Activated T-helper 9 cell treated with anti-CD3 and anti-CD28 coated beads, Interleukin-2, amount 50 U/mL, for 16 hours (primary cell): ENCODE data around the gene ITGA2B.
"Not testable (repeated sequence)": the region's sequence is repeated elsewhere in the genome, so short reads cannot be mapped to it uniquely, and the experiment has no call there.

Source experiments
- DNase-seq: peaks from one replicate; pipeline ENCODE4 v3.0.0-alpha.2; 2020; ENCODE audit warnings: low read depth

Gene ITGA2B

GRCh38 chr17:44389281-44389680 lies at the start of gene ITGA2B:
Gene ITGA2B, minus strand, starts transcription at chr17:44389649. Its CDS starts 176 bp downstream, at chr17:44389473.
- no peak for DNase-seq

DNA sequence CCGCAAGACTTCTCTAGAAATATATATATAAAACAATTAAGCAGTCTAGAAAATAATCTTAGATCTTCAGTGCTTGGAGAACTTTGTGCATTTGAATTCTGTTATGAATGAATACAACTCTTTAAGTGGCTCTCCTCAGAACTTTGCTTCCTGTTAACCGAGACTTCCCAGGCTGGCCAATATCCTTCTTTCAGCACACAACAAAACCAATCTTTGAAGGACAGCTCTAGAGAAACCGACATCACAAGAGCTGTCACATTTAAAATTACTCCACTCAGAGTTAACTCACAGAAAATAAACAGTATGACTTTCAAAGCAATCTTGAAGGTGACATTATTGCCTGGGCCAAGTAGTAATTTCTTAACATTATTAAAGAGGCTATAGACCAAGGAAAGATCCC lies 49.7 kb upstream of the ITGA2B start:
- no peak for DNase-seq

DNA sequence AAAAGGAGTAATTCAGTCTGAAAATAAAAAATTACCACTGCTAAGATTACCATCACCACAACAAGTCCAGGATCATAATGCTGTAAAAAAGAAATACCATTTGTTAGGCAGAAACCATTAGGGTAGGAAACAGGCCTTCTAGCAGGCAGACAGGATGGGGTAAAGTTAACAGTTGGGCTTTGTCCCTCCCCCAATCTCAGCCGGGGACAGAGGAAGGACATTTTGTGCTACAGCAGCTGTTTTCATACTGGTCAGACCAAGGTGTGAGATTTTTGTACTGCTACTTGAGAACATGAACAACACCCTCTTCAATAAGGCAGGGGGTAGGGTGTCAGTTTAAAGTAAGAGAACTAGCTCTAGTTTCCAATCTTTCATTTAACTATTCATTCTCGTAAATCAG lies 49.2 kb upstream of the ITGA2B start:
- no peak for DNase-seq

GRCh38 chr17:44436336-44436735 lies 46.9 kb upstream of the ITGA2B start:
- DNase-seq = no peak

GRCh38 chr17:44432254-44433157 lies 43.1 kb upstream of the ITGA2B start:
- no peak for DNase-seq

- no peak for DNase-seq
Observed at GRCh38 chr17:44424828-44425461, 35.5 kb upstream of the ITGA2B start.

DNA sequence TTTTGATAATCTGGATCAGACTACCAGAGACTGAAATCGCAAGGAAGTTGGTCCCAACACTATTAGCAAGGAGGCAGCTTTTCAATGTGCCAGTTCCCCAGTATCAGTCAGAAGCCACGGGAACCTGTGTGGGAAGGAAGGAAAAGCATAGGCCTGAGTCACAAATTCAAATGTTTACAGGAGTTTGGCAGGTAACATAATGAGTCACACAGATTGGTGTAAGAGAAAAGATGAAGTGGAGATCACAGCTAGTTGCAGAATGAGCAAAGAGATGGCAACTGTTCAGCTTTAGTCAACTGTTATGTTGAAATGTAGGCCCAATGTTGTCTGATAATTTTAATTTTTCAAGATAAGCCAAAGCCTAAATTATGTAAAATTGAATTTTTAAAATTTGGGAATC lies 28.1 kb upstream of the ITGA2B start:
- DNase-seq = no peak

DNA sequence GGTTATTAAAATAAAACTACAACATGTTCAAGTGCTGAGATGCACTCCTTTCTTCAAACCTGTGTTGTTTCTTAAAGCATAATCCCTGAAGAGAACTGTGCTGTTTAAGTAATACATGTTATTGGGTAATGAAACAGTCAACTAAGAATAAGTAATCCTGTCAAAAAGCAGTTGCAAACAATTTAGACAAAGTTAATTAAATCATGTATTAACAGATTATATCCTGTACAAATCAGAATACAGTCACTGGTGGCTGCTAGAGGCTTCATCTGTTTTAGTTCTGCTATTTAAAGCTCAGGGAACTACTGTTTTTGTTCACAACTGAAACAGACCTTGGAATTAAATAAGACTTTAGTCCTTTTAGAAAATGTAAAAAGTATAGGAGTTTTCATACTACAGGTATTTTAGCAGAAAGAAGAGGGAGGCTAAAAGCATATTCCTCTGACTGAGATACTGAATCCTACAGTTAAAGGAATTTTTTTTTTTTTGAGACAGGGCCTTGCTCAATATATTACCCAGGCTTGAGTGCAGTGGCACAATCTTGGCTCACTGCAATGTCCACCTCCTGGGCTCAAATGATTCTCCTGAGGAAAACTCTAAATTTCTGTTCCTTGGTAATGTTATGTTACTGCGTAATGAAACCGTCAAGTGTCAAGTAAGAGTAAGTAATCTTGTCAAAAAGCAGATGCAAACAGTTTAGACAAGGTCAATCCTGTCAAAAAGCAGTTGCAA lies 27.3 kb upstream of the ITGA2B start:
- DNase-seq = no peak

DNA sequence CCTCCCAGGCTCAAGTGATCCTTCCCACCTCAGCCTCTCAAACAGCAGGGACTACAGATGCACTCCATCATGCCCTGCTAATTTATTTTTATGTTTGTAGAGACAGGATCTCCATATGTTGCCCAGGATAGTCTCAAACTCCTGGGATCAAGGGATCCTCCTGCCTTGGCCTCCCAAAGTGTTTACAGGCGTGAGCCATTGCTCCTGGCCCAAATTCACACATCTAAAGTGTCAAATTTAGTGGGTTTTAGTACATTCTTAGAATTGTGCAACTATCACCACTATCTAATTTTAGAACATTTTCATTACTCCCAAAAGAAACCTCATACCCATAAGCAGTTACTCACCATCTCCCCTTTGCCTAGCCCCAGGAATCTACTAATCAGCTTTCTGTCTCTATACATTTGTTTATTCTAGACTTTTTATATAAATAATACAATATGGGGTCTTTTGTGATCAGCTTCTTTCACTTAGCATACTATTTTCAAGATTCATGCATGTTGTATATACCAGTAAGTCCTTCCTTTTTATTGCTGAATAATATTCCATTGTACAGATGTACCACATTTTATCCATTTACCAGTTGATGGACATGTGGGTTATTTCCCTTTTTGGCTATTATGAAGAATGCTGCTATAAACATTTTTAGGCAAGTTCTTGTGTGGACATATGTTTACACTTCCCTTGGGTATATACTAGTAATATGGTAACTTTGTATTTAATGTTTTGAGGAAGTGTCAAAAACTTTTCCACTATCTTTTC lies 25.1 kb upstream of the ITGA2B start:
- DNase-seq = no peak

GRCh38 chr17:44409309-44410028 lies 20.0 kb upstream of the ITGA2B start:
- no peak for DNase-seq

DNA sequence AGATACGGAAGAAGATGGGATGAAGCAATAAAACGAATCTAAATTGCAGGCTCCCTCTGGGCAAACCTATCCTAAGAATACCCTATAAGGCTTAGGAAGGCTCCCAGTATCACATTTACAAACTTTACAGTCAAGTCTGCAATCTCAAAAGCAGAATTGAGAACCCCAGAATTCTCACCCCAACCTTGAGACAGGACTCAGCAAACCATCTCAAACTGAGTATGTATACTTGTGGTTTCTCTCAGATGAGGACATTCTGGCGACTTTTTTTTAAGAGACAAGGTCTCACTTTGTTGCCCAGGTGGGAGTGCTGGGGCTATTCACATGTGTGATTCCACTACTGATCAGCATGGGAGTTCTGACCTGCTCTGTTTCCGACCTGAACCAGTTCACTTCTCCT lies 19.3 kb upstream of the ITGA2B start:
- no peak for DNase-seq

DNA sequence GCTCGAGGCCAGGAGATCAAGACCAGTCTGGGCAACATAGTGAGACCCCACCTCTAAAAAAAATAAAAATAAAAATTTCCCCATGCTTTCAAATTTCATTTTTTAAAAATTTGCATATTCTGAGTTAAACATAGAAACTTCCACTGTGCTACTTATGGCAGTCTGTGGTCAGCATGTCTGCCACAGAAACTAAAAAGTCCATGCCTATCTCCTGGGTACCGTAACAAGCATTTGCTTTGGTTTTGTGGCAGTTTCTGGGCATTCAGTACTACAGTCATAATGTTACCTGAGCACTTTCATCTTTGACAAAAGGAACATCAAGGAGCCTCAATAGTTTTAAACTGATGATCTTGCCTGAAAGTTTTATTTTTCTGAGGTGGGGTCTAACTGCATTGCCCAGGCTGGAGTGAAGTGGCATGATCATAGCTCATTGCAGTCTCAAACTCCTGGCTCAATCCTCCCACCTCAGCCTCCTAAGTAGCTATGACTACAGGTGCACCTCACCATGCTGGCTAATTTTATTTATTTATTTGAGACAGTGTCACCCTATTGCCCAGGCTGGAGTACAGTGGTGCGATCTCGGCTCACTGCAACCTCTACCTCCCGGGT lies 13.2 kb upstream of the ITGA2B start:
- no peak for DNase-seq

DNA sequence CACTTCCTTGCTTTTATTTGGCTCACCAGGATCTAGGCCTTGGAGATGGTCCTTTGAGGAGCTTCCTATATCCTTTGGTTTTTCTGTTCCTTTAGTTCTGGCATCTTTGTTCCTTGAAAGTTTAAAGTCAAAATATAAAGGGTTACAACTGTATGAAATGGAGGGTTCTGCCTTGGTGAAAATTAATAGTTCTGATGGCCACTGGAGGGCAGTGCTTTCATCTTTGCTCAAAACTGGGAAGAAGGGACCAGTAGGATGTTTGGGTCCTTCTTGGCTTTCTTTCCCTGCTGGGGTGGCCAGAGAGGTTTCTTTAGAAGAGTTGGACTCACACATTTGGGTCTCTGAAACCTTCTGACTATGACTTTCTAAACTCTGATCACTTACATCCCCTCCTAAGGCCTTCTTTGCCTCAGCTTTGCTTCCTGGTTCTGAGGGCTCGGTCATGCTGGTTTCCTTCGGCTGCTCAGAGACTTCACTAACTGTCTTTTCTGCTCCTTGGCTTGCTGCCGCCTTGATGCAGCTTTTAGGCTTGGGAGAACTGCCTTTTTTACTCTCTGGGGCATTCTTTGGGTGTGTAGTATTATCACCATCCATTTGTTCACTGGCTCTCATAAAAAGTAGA lies 10.9 kb upstream of the ITGA2B start:
- no peak for DNase-seq

- DNase-seq = no peak
Observed at GRCh38 chr17:44398692-44399691, 9.5 kb upstream of the ITGA2B start.

- no peak for DNase-seq
Observed at GRCh38 chr17:44397479-44398440, 8.3 kb upstream of the ITGA2B start.

GRCh38 chr17:44396946-44397345 lies 7.5 kb upstream of the ITGA2B start:
- DNase-seq = no peak

GRCh38 chr17:44394833-44395232 lies 5.4 kb upstream of the ITGA2B start:
- DNase-seq = no peak

DNA sequence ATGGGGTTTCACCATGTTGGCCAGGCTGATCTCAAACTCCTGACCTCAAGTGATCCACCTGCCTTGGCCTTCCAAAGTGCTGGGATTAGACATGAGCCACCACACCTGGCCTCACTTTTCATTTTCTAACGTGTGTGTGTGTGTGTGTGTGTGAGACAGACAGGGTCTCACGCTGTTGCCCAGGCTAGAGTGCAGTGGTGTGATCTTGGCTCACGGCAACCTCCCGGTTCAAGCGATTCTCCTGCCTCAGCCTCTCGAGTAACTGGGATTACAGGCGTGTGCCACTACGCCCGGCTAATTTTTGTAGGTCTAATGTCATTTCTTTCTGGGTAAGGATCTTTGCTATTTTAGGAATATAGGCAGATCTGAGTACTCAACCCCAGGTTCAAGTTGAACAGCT lies 4.7 kb upstream of the ITGA2B start:
- DNase-seq = not testable (repeated sequence)
